ENCODE results near the gene CLMN.

DNA sequence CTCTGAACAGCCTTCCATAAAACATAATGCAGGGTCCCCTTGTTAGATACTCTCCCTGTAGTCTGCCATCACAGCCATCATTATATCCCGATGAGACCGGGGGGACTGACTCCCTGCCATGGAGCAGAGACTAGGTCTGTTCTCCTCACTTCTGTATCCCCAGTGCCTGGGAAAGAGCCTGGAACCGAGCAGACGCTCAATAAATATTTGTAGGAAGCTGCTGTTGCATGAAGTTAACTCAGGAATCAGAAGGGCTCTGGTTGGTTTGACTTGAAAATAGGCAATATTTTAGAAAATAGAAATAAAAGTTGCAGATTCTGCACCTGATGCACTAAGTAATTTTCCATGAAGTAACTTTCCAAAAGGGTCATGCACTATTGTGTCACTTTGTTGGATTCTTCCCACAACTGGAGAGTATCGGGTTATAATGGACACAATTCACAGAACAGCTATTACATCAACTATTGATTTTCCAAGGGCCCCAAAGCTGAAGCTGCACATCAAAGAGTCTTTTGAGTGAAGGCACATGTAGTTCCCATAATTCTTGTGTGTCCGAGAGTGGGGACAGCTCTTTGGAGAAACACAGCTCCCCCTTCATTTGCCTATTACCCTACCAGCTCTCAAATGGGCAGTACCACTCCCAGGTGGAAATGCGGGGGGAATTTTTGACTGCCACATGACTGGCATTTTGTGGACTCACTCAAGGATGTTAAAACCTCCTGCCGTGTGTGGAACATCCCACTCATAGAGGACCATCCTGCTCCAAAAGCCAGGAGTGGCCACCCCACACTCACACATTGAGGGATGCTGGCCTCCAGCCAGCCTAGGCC lies 18.8 kb downstream of the CLMN start:
- TF ChIP-seq EZH2 (IDR thresholded peaks at IDR 0.05; ENCODE audit: borderline replicate concordance, low read depth, low read length, severe bottlenecking), result no peak
- TF ChIP-seq POLR2A (IDR thresholded peaks at IDR 0.05; ENCODE audit: low read depth, low read length), result no peak
- TF ChIP-seq, protein P1, sequence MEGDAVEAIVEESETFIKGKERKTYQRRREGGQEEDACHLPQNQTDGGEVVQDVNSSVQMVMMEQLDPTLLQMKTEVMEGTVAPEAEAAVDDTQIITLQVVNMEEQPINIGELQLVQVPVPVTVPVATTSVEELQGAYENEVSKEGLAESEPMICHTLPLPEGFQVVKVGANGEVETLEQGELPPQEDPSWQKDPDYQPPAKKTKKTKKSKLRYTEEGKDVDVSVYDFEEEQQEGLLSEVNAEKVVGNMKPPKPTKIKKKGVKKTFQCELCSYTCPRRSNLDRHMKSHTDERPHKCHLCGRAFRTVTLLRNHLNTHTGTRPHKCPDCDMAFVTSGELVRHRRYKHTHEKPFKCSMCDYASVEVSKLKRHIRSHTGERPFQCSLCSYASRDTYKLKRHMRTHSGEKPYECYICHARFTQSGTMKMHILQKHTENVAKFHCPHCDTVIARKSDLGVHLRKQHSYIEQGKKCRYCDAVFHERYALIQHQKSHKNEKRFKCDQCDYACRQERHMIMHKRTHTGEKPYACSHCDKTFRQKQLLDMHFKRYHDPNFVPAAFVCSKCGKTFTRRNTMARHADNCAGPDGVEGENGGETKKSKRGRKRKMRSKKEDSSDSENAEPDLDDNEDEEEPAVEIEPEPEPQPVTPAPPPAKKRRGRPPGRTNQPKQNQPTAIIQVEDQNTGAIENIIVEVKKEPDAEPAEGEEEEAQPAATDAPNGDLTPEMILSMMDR (IDR thresholded peaks at IDR 0.05; ENCODE audit: extremely low read depth in 1 of 2, insufficient read depth in 1 of 2, low read depth in 1 of 2, low read length in 2 of 2), result no peak
- no peak for TF ChIP-seq POLR2AphosphoS5 (IDR thresholded peaks at IDR 0.05; ENCODE audit: insufficient read depth, low read depth, low read length)
- TF ChIP-seq, protein P2, sequence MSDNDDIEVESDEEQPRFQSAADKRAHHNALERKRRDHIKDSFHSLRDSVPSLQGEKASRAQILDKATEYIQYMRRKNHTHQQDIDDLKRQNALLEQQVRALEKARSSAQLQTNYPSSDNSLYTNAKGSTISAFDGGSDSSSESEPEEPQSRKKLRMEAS (IDR thresholded peaks at IDR 0.05; ENCODE audit: insufficient read depth, insufficient read length), result no peak
- no peak for TF ChIP-seq JUN (IDR thresholded peaks at IDR 0.05; ENCODE audit: borderline replicate concordance, insufficient read depth, insufficient read length, low read depth)
- TF ChIP-seq GATA2 (IDR thresholded peaks at IDR 0.05; ENCODE audit: insufficient read depth, insufficient read length, low read depth, low read length), result no peak
- no peak for TF ChIP-seq MYC (IDR thresholded peaks at IDR 0.05; ENCODE audit: low read depth, low read length)
- TF ChIP-seq FOS (IDR thresholded peaks at IDR 0.05; ENCODE audit: borderline replicate concordance, insufficient read depth, low read length), result no peak
